ENCODE results near the gene SNAPC1. TPM values are rescaled to one million over a fixed set of nuclear protein-coding genes. Genes with fewer than 3 reads are reported as not detected.

Gene SNAPC1
- polyA plus RNA-seq, 2 of the 4 experiments (the other 2 are of a cell fraction): 22.8 to 30.5 TPM

DNA sequence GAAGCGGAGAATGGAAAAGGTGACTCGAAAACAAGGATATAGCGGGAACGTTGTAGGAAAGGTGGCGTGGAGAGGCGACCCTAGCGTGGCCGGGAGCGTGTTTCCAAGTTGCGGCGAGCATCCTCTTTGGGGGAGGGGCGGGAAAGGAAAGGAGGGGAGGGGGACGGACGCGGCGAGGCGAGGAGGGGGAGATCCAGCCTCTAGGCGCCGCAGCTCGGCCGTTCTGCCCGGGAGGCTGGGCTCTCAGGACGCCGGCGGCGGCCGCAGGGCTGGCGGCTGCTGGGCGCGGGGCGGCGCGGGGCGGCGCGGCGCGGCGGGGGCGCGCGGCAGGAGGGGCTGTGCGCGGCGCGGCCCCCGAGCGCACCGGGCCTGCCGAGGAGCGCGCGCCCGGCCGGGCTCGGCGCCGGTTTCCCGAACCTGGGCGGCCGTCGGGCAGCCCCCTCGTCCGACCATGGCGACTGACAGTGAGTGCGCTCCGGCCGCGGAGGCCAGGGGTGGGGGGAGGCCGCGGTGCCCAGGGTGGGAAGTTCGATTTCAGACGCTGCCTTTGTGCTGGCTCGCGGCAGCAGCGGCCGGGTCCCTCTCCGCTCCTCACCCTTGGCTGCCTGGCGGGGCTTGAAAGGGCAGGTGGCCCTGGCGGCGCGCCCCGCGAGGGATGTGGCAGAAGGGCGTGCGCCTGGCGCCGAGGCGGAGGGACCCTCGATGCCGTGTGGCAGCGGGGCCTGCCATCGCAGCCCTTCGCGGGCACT is 50.3 kb downstream of the SNAPC1 start, which contains the start of gene SYT16:
Gene SYT16 (plus strand): TSS at position 357 of the 749 bp plus-strand sequence.
- WGBS (ENCODE audit: missing lambda C conversion rate): 48% methylated on average over 23 of the region's 95 CpGs
- H3K4me1 ChIP-seq: no peaks in the 10 kb centered on the region; the same call in 2 of the 3 replicates
- no peak for FAIRE-seq
- CTCF ChIA-PET: interaction anchor here (0.6 to 1.0 kb wide), 2 partner anchors 11 to 355 kb away, joined by 3 read pairs; no protein-coding TSS in a partner anchor
- ATAC-seq: peak; percentile 65 to 75
- peak within 1 kb of the TSS; percentile 58 for H3K4me3 ChIP-seq
- H3K4me2 ChIP-seq: peak within 1 kb of the TSS; percentile 75
- no peak for DNase-seq (ENCODE audit: low read depth in 1 of 2, low spot score in 1 of 2)
- TF ChIP-seq, protein P1, sequence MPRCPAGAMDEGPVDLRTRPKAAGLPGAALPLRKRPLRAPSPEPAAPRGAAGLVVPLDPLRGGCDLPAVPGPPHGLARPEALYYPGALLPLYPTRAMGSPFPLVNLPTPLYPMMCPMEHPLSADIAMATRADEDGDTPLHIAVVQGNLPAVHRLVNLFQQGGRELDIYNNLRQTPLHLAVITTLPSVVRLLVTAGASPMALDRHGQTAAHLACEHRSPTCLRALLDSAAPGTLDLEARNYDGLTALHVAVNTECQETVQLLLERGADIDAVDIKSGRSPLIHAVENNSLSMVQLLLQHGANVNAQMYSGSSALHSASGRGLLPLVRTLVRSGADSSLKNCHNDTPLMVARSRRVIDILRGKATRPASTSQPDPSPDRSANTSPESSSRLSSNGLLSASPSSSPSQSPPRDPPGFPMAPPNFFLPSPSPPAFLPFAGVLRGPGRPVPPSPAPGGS (IDR thresholded peaks at IDR 0.05): no peak
- no peak for TF ChIP-seq ZC3H11A (IDR thresholded peaks at IDR 0.05)
- no peak for TF ChIP-seq PHF8 (IDR thresholded peaks at IDR 0.05; ENCODE audit: borderline replicate concordance, low read depth)
- TF ChIP-seq, protein P2, sequence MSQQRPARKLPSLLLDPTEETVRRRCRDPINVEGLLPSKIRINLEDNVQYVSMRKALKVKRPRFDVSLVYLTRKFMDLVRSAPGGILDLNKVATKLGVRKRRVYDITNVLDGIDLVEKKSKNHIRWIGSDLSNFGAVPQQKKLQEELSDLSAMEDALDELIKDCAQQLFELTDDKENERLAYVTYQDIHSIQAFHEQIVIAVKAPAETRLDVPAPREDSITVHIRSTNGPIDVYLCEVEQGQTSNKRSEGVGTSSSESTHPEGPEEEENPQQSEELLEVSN (IDR thresholded peaks at IDR 0.05; ENCODE audit: borderline replicate concordance, low read depth): no peak
- TF ChIP-seq MAZ (IDR thresholded peaks at IDR 0.05; ENCODE audit: borderline replicate concordance, low read depth, low read length): no peak
- no peak for TF ChIP-seq SMC3 (IDR thresholded peaks at IDR 0.05)
- TF ChIP-seq, protein P3, sequence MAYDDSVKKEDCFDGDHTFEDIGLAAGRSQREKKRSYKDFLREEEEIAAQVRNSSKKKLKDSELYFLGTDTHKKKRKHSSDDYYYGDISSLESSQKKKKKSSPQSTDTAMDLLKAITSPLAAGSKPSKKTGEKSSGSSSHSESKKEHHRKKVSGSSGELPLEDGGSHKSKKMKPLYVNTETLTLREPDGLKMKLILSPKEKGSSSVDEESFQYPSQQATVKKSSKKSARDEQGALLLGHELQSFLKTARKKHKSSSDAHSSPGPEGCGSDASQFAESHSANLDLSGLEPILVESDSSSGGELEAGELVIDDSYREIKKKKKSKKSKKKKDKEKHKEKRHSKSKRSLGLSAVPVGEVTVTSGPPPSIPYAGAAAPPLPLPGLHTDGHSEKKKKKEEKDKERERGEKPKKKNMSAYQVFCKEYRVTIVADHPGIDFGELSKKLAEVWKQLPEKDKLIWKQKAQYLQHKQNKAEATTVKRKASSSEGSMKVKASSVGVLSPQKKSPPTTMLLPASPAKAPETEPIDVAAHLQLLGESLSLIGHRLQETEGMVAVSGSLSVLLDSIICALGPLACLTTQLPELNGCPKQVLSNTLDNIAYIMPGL (CRISPR knock-in tag; IDR thresholded peaks at IDR 0.05; ENCODE audit: borderline replicate concordance): no peak
- no peak for TF ChIP-seq ZFP36 (IDR thresholded peaks at IDR 0.05; ENCODE audit: borderline replicate concordance, partially characterized antibody)
- TF ChIP-seq SREBF2 (IDR thresholded peaks at IDR 0.05): no peak
- no peaks in the 10 kb centered on the region for H3K9me3 ChIP-seq
- H3K27ac ChIP-seq: peak within 1 kb of the TSS; percentile 23 to 78; a peak in 3 of 6 replicates
- POLR2A ChIA-PET: no interaction called here

DNA sequence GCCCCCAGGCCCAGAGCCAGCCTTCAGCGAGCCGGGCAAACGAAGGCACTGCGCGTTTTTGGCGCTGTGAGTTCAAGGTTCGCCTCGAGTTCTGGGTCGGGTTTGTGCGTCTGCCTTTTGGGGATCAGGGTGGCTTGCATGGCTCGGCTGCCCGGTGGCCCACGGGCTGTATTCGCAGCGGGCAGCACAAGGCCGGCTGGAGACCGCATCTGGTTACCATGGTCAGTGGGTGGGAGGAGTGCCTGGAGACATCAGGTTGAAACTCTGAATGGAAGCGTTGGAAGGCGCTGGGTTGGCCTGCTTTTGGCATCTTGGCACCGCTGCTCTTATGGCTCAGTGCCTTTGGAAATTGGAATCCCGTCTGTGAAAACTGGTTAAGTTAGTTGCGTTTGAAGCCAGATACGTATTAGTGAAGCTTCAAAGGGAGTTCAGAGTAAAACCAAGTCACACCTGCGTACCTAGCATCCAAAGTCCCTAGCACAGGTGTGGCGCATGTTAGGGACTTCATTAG is 50.9 kb downstream of the SNAPC1 start:
- CTCF ChIA-PET: interaction anchor here (0.6 to 2.3 kb wide), 3 partner anchors 12 to 356 kb away, joined by 3 to 17 read pairs (median 3); no protein-coding TSS in a partner anchor
- peak; percentile 20 to 39; a peak in 3 of 6 replicates for ATAC-seq
- 80% methylated on average over 15 of the region's 25 CpGs for WGBS (ENCODE audit: missing lambda C conversion rate)

DNA sequence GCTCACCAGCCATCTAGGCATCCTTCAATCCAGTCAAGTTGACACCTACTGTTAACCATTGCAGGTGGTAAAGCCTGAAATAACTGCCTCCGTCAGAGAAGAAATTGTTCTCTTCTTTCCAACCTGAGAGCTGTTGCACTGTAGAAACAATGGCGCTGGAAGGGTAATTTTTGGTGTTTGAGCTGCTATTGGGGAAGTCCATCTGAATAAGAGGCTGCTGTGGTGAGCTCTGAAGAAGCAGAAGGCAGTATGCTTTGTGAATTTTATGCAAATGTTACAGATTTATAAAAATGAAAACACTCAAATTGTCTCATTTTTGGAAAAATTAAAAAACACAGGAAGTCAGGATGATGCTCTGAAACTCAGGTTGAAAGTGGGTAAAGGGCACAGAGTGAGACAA is 60.2 kb downstream of the SNAPC1 start:
- Histone ChIP-seq H3K4me3 (no peak overlapping the region), H3K9me3 (no peaks in the 10 kb centered on the region), H3K4me1 (no peaks in the 10 kb centered on the region), H3K4me2 (no peak overlapping the region), H3K27ac (no peak overlapping the region)
- no peak for TF ChIP-seq CHD2 (IDR thresholded peaks at IDR 0.05; ENCODE audit: low read length, partially characterized antibody)
- TF ChIP-seq NR3C1 (IDR thresholded peaks at IDR 0.05): no peak
- TF ChIP-seq ZSCAN20 (CRISPR knock-in tag; IDR thresholded peaks at IDR 0.05): no peak
- no peak for TF ChIP-seq FOXS1 (CRISPR knock-in tag; IDR thresholded peaks at IDR 0.05)
- TF ChIP-seq RNF2 (IDR thresholded peaks at IDR 0.05; ENCODE audit: borderline replicate concordance, low read depth): no peak
- TF ChIP-seq, protein P2 (IDR thresholded peaks at IDR 0.05; ENCODE audit: borderline replicate concordance, low read depth): no peak
- TF ChIP-seq TP53 (CRISPR knock-in tag; IDR thresholded peaks at IDR 0.05): no peak
- TF ChIP-seq GATA3 (IDR thresholded peaks at IDR 0.05; ENCODE audit: borderline replicate concordance): no peak
- TF ChIP-seq CBX2 (IDR thresholded peaks at IDR 0.05; ENCODE audit: borderline replicate concordance, low read depth): no peak
- TF ChIP-seq, protein P4, sequence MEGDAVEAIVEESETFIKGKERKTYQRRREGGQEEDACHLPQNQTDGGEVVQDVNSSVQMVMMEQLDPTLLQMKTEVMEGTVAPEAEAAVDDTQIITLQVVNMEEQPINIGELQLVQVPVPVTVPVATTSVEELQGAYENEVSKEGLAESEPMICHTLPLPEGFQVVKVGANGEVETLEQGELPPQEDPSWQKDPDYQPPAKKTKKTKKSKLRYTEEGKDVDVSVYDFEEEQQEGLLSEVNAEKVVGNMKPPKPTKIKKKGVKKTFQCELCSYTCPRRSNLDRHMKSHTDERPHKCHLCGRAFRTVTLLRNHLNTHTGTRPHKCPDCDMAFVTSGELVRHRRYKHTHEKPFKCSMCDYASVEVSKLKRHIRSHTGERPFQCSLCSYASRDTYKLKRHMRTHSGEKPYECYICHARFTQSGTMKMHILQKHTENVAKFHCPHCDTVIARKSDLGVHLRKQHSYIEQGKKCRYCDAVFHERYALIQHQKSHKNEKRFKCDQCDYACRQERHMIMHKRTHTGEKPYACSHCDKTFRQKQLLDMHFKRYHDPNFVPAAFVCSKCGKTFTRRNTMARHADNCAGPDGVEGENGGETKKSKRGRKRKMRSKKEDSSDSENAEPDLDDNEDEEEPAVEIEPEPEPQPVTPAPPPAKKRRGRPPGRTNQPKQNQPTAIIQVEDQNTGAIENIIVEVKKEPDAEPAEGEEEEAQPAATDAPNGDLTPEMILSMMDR (IDR thresholded peaks at IDR 0.05): no peak
- DNase-seq (ENCODE audit: low read depth in 1 of 2, low spot score in 1 of 2) (no peak), ATAC-seq (no peak), FAIRE-seq (no peak)
- 50% methylated on average over 2 of the region's 2 CpGs for WGBS (ENCODE audit: missing lambda C conversion rate)
- ChIA-PET CTCF (interaction anchor here (3.0 kb wide), 1 partner anchor 15 kb away, joined by 19 read pairs; no protein-coding TSS in a partner anchor), POLR2A (no interaction called here)

More for the DNA sequence above, 50.9 kb downstream of the SNAPC1 start:
- TF ChIP-seq ZNF302 (CRISPR knock-in tag; IDR thresholded peaks at IDR 0.05) (no peak), POLR2A (IDR thresholded peaks at IDR 0.05; ENCODE audit: low read length) (no peak), TP53 (CRISPR knock-in tag; IDR thresholded peaks at IDR 0.05) (no peak)
- TF ChIP-seq, protein P3 (CRISPR knock-in tag; IDR thresholded peaks at IDR 0.05; ENCODE audit: borderline replicate concordance): no peak
- FAIRE-seq: no peak
- no peaks in the 10 kb centered on the region; the same call in 2 of the 3 replicates for H3K4me1 ChIP-seq
- H3K4me2 ChIP-seq: peak overlapping the region; percentile 75
- peak overlapping the region in 1 of 2 experiments; percentile 78; a peak in 3 of 6 replicates for H3K27ac ChIP-seq
- no peak for DNase-seq (ENCODE audit: low read depth in 1 of 2, low spot score in 1 of 2)
- no peaks in the 10 kb centered on the region for H3K9me3 ChIP-seq
- peak overlapping the region; percentile 58 for H3K4me3 ChIP-seq
- POLR2A ChIA-PET: no interaction called here
